Panc1 (cell line): ENCODE results near the gene TARS1. TPM values are rescaled to one million over a fixed set of nuclear protein-coding genes. Genes with fewer than 3 reads are reported as not detected.

Experiments used
- ATAC-seq: fragments of 200-7000 bp; cut with Tn5 transposase; 2 replicates; pipeline ENCODE4 v1.9.1; 2020; ENCODE audit warnings: mild to moderate bottlenecking, moderate library complexity
- BruUV-seq: library from RNA; stranded (reverse); fragments of 400-500 nt; replicated peaks from 2 replicates; lab custom pipeline; 2021; lab: Mats Ljungman, UMichigan
- CTCF ChIA-PET: fragments of 300-600 bp; sonication (Branson Sonifier 250); formaldehyde crosslinking; loops from one replicate; lab custom pipeline; 2022; ENCODE audit warnings: antibody characterized with exemption; lab: Charles Lee
- POLR2A ChIA-PET: fragments of 300-600 bp; sonication (Branson Sonifier 250); formaldehyde crosslinking; loops from one replicate; lab custom pipeline; 2022; ENCODE audit warnings: antibody characterized with exemption; lab: Charles Lee
- DNase-seq: peaks from one replicate; pipeline ENCODE4 v3.0.0-alpha.2; 2010; ENCODE audit warnings: low read depth, low spot score
- H3K27ac ChIP-seq: 2 replicates; pipeline ENCODE4 v1.5.1; 2011; ENCODE audit warnings: mild to moderate bottlenecking, low read length, inconsistent platforms
- H3K27me3 ChIP-seq: fragments of 200-500 bp; sonication (Bioruptor generic); 2 replicates; pipeline ENCODE4 v1.6.0; 2014; ENCODE audit warnings: low read length, inconsistent platforms; ENCODE audit not compliant: control insufficient read depth, insufficient read depth
- H3K36me3 ChIP-seq: fragments of 200-500 bp; sonication (Bioruptor generic); 2 replicates; pipeline ENCODE4 v1.5.1; 2014; ENCODE audit warnings: inconsistent platforms, mild to moderate bottlenecking, low read length, moderate library complexity; ENCODE audit not compliant: control insufficient read depth, insufficient read depth
- H3K4me1 ChIP-seq: 2 replicates; pipeline ENCODE4 v1.5.1; 2011; ENCODE audit warnings: inconsistent platforms, mild to moderate bottlenecking, low read length, moderate library complexity; ENCODE audit not compliant: control insufficient read depth, insufficient read depth
- H3K4me3 ChIP-seq, 2 experiments: 2 replicates each; pipeline ENCODE4 v1.5.1; 2011 to 2012; ENCODE audit warnings: low read depth in 2 of 2, low read length in 2 of 2, mild to moderate bottlenecking in 2 of 2, inconsistent platforms in 1 of 2, moderate library complexity in 1 of 2
- H3K9me3 ChIP-seq: fragments of 200-500 bp; sonication (Bioruptor generic); 2 replicates; pipeline ENCODE4 v1.5.1; 2014; ENCODE audit warnings: low read depth, mild to moderate bottlenecking, inconsistent platforms, low read length, moderate library complexity; ENCODE audit not compliant: control insufficient read depth, insufficient read depth
- CTCF ChIP-seq: fragments of 450-650 bp; IDR thresholded peaks from 2 replicates; pipeline ENCODE4 v1.5.1; 2017; ENCODE audit warnings: mild to moderate bottlenecking
- POLR2AphosphoS5 ChIP-seq: IDR thresholded peaks from 2 replicates; pipeline ENCODE4 v1.6.1; 2012; ENCODE audit warnings: mild to moderate bottlenecking, low read depth, low read length, moderate library complexity
- REST ChIP-seq, 2 experiments: IDR thresholded peaks; 2 replicates each; pipeline ENCODE4 v1.6.1; 2011 to 2012; ENCODE audit warnings: low read depth in 2 of 2, control low read depth in 1 of 2, low read length in 1 of 2, mild to moderate bottlenecking in 1 of 2, moderate library complexity in 1 of 2; ENCODE audit not compliant: insufficient read depth in 1 of 2
- SIN3A ChIP-seq: IDR thresholded peaks from 2 replicates; pipeline ENCODE4 v1.6.1; 2012; ENCODE audit warnings: low read depth, mild to moderate bottlenecking, low read length, moderate library complexity, borderline replicate concordance; ENCODE audit not compliant: insufficient read depth
- TCF7L2 ChIP-seq: IDR thresholded peaks from 2 replicates; pipeline ENCODE4 v1.6.1; 2011; ENCODE audit warnings: mild to moderate bottlenecking, low read depth, low read length, inconsistent platforms
- in situ Hi-C: cut with HindIII; loops from 2 replicates; pipeline ENCODE4 v1.10.0; 2016; ENCODE audit warnings: low sequenced_read_pairs, low pct_unique_long_range_greater_than_20kb
- intact Hi-C: fragments of 100-400 bp; cut with micrococcal nuclease; formaldehyde crosslinking; loops from one replicate; pipeline ENCODE4 v1.10.0; 2022; ENCODE audit not compliant: unreplicated experiment
- total RNA-seq: library from RNA; stranded (reverse); gene quantifications from one replicate; pipeline ENCODE4 v1.2.1, GENCODE V29; 2021; ENCODE audit not compliant: unreplicated experiment

TARS1 gene
- total RNA-seq, 1 experiment from 2014 or later, result 258 TPM

- intact Hi-C loops (no loop called here), in situ Hi-C loops (no loop called here)
- Histone ChIP-seq H3K4me1 (no peaks in the 10 kb centered on the region), H3K27ac (no peak overlapping the region), H3K36me3 (no peaks in the 10 kb centered on the region), H3K27me3 (no peaks in the 10 kb centered on the region), H3K4me3 (no peak overlapping the region), H3K9me3 (no peaks in the 10 kb centered on the region)
- POLR2A ChIA-PET, result no interaction called here
- TF ChIP-seq TCF7L2 (no peak), REST (IDR thresholded peaks at IDR 0.05; ENCODE audit: insufficient read depth in 1 of 2, low read depth in 2 of 2, low read length in 1 of 2) (no peak), CTCF (no peak), POLR2AphosphoS5 (no peak), SIN3A (no peak)
- no TSS peak for BruUV-seq
- no peak for ATAC-seq
- CTCF ChIA-PET, result no interaction called here
- no peak for DNase-seq
These were observed 37.6 kb upstream of the TARS1 start for GRCh38 chr5:33403187-33403586.

GRCh38 chr5:33408816-33409215 is 31.9 kb upstream of the TARS1 start:
- no peaks in the 10 kb centered on the region for H3K9me3 ChIP-seq
- intact Hi-C loops, result no loop called here
- POLR2A ChIA-PET, result interaction anchor here (0.6 kb wide), 1 partner anchor 32 kb away, joined by 3 read pairs; the partner anchor contains the start of gene TARS1
- CTCF ChIA-PET, result no interaction called here
- H3K4me1 ChIP-seq, result no peaks in the 10 kb centered on the region
- H3K4me3 ChIP-seq, result no peak overlapping the region
- H3K27me3 ChIP-seq, result no peaks in the 10 kb centered on the region
- DNase-seq, result no peak
- no peaks in the 10 kb centered on the region for H3K36me3 ChIP-seq
- TF ChIP-seq CTCF, result no peak
- TF ChIP-seq POLR2AphosphoS5, result no peak
- TF ChIP-seq TCF7L2, result no peak
- TF ChIP-seq SIN3A, result no peak
- TF ChIP-seq REST (IDR thresholded peaks at IDR 0.05; ENCODE audit: insufficient read depth in 1 of 2, low read depth in 2 of 2, low read length in 1 of 2), result no peak
- BruUV-seq, result no TSS peak
- no peak for ATAC-seq
- in situ Hi-C loops, result no loop called here
- H3K27ac ChIP-seq, result no peak overlapping the region
